ENCODE results near the gene EVX2. TPM values are rescaled to one million over a fixed set of nuclear protein-coding genes. Genes with fewer than 3 reads are reported as not detected.
A peak's percentile ranks its signal among the peaks of the same experiment; 100 is the strongest.

Gene EVX2
- polyA plus RNA-seq, 1 donor: not detected

GRCh38 chr2:176072292-176072669 is 11.5 kb downstream of the EVX2 start:
- Histone ChIP-seq H3K4me3 (ENCODE audit: low read length) (no peak overlapping the region), H3K9me3 (ENCODE audit: control insufficient read depth, low read depth, low read length) (peaks cover 4% of the 10 kb centered on the region), H3K4me1 (ENCODE audit: control insufficient read depth, insufficient read depth, low read length) (peaks cover 8% of the 10 kb centered on the region), H3K27ac (ENCODE audit: low read length) (no peak overlapping the region), H3K36me3 (ENCODE audit: control insufficient read depth, insufficient read depth, low read length) (no peaks in the 10 kb centered on the region), H3K27me3 (ENCODE audit: control insufficient read depth, insufficient read depth, low read length) (peaks cover 100% of the 10 kb centered on the region)
- WGBS (ENCODE audit: insufficient coverage, low lambda C conversion rate): 50% methylated on average over 1 of the region's 5 CpGs
- DNase-seq: no peak

GRCh38 chr2:176071330-176072291 is 12.2 kb downstream of the EVX2 start:
- no peak for DNase-seq
- no CpG with 5 or more reads among the region's 58 CpGs for WGBS (ENCODE audit: insufficient coverage, low lambda C conversion rate)
- Histone ChIP-seq H3K9me3 (ENCODE audit: control insufficient read depth, low read depth, low read length) (peaks cover 8% of the 10 kb centered on the region), H3K4me1 (ENCODE audit: control insufficient read depth, insufficient read depth, low read length) (peaks cover 12% of the 10 kb centered on the region), H3K36me3 (ENCODE audit: control insufficient read depth, insufficient read depth, low read length) (no peaks in the 10 kb centered on the region), H3K27ac (ENCODE audit: low read length) (no peak overlapping the region), H3K27me3 (ENCODE audit: control insufficient read depth, insufficient read depth, low read length) (peaks cover 100% of the 10 kb centered on the region), H3K4me3 (ENCODE audit: low read length) (no peak overlapping the region)

GRCh38 chr2:176068419-176068832 is 15.3 kb downstream of the EVX2 start:
- Histone ChIP-seq H3K4me1 (ENCODE audit: control insufficient read depth, insufficient read depth, low read length) (peaks cover 12% of the 10 kb centered on the region), H3K27ac (ENCODE audit: low read length) (no peak overlapping the region), H3K36me3 (ENCODE audit: control insufficient read depth, insufficient read depth, low read length) (no peaks in the 10 kb centered on the region), H3K9me3 (ENCODE audit: control insufficient read depth, low read depth, low read length) (peaks cover 8% of the 10 kb centered on the region), H3K4me3 (ENCODE audit: low read length) (no peak overlapping the region), H3K27me3 (ENCODE audit: control insufficient read depth, insufficient read depth, low read length) (peaks cover 92% of the 10 kb centered on the region)
- WGBS (ENCODE audit: insufficient coverage, low lambda C conversion rate): no CpG with 5 or more reads among the region's 30 CpGs
- peak in 1 of 2 donors; percentile 5 for DNase-seq

- H3K4me3 ChIP-seq (ENCODE audit: low read length): peak overlapping the region; percentile 19
- peak in 1 of 2 donors; percentile 19 for DNase-seq
- no CpG with 5 or more reads among the region's 38 CpGs for WGBS (ENCODE audit: insufficient coverage, low lambda C conversion rate)
Observed at GRCh38 chr2:176067589-176068418, 16.0 kb downstream of the EVX2 start.

GRCh38 chr2:176066645-176067588 is 16.8 kb downstream of the EVX2 start:
- peak overlapping the region; percentile 19 for H3K4me3 ChIP-seq (ENCODE audit: low read length)
- H3K27me3 ChIP-seq (ENCODE audit: control insufficient read depth, insufficient read depth, low read length): peaks cover 82% of the 10 kb centered on the region
- H3K36me3 ChIP-seq (ENCODE audit: control insufficient read depth, insufficient read depth, low read length): no peaks in the 10 kb centered on the region
- peaks cover 8% of the 10 kb centered on the region for H3K9me3 ChIP-seq (ENCODE audit: control insufficient read depth, low read depth, low read length)
- 5% methylated on average over 4 of the region's 56 CpGs for WGBS (ENCODE audit: insufficient coverage, low lambda C conversion rate)
- H3K4me1 ChIP-seq (ENCODE audit: control insufficient read depth, insufficient read depth, low read length): peaks cover 12% of the 10 kb centered on the region
- H3K27ac ChIP-seq (ENCODE audit: low read length): no peak overlapping the region
- DNase-seq: peak in 1 of 2 donors; percentile 10

More at GRCh38 chr2:176067589-176068418, 16.0 kb downstream of the EVX2 start:
- Histone ChIP-seq H3K4me1 (ENCODE audit: control insufficient read depth, insufficient read depth, low read length) (peaks cover 12% of the 10 kb centered on the region), H3K9me3 (ENCODE audit: control insufficient read depth, low read depth, low read length) (peaks cover 8% of the 10 kb centered on the region), H3K27me3 (ENCODE audit: control insufficient read depth, insufficient read depth, low read length) (peaks cover 86% of the 10 kb centered on the region), H3K36me3 (ENCODE audit: control insufficient read depth, insufficient read depth, low read length) (no peaks in the 10 kb centered on the region), H3K27ac (ENCODE audit: low read length) (no peak overlapping the region)

GRCh38 chr2:176063958-176064357 is 19.8 kb downstream of the EVX2 start:
- WGBS (ENCODE audit: insufficient coverage, low lambda C conversion rate): no CpG with 5 or more reads among the region's 2 CpGs
- Histone ChIP-seq H3K4me1 (ENCODE audit: control insufficient read depth, insufficient read depth, low read length) (peaks cover 12% of the 10 kb centered on the region), H3K4me3 (ENCODE audit: low read length) (no peak overlapping the region), H3K9me3 (ENCODE audit: control insufficient read depth, low read depth, low read length) (peaks cover 3% of the 10 kb centered on the region), H3K36me3 (ENCODE audit: control insufficient read depth, insufficient read depth, low read length) (no peaks in the 10 kb centered on the region), H3K27ac (ENCODE audit: low read length) (no peak overlapping the region), H3K27me3 (ENCODE audit: control insufficient read depth, insufficient read depth, low read length) (peaks cover 63% of the 10 kb centered on the region)
- DNase-seq: no peak

GRCh38 chr2:176056406-176056805 is 27.4 kb downstream of the EVX2 start:
- no CpG with 5 or more reads among the region's 1 CpG for WGBS (ENCODE audit: insufficient coverage, low lambda C conversion rate)
- H3K9me3 ChIP-seq (ENCODE audit: control insufficient read depth, low read depth, low read length): no peaks in the 10 kb centered on the region
- no peak overlapping the region for H3K27ac ChIP-seq (ENCODE audit: low read length)
- H3K4me1 ChIP-seq (ENCODE audit: control insufficient read depth, insufficient read depth, low read length): no peaks in the 10 kb centered on the region
- no peaks in the 10 kb centered on the region for H3K36me3 ChIP-seq (ENCODE audit: control insufficient read depth, insufficient read depth, low read length)
- H3K27me3 ChIP-seq (ENCODE audit: control insufficient read depth, insufficient read depth, low read length): peaks cover 22% of the 10 kb centered on the region
- DNase-seq: no peak
- no peak overlapping the region for H3K4me3 ChIP-seq (ENCODE audit: low read length)

- peaks cover 6% of the 10 kb centered on the region for H3K27me3 ChIP-seq (ENCODE audit: control insufficient read depth, insufficient read depth, low read length)
- no peak overlapping the region for H3K4me3 ChIP-seq (ENCODE audit: low read length)
- no peaks in the 10 kb centered on the region for H3K4me1 ChIP-seq (ENCODE audit: control insufficient read depth, insufficient read depth, low read length)
- WGBS (ENCODE audit: insufficient coverage, low lambda C conversion rate): 65% methylated on average over 2 of the region's 3 CpGs
- H3K9me3 ChIP-seq (ENCODE audit: control insufficient read depth, low read depth, low read length): peaks cover 2% of the 10 kb centered on the region
- DNase-seq: no peak
- no peak overlapping the region for H3K27ac ChIP-seq (ENCODE audit: low read length)
- no peaks in the 10 kb centered on the region for H3K36me3 ChIP-seq (ENCODE audit: control insufficient read depth, insufficient read depth, low read length)
Observed at GRCh38 chr2:176039375-176039774, 44.4 kb downstream of the EVX2 start.

GRCh38 chr2:176038694-176039093 is 45.1 kb downstream of the EVX2 start:
- no CpG with 5 or more reads among the region's 2 CpGs for WGBS (ENCODE audit: insufficient coverage, low lambda C conversion rate)
- Histone ChIP-seq H3K4me3 (ENCODE audit: low read length) (no peak overlapping the region), H3K27ac (ENCODE audit: low read length) (no peak overlapping the region), H3K36me3 (ENCODE audit: control insufficient read depth, insufficient read depth, low read length) (no peaks in the 10 kb centered on the region), H3K27me3 (ENCODE audit: control insufficient read depth, insufficient read depth, low read length) (peaks cover 6% of the 10 kb centered on the region), H3K9me3 (ENCODE audit: control insufficient read depth, low read depth, low read length) (no peaks in the 10 kb centered on the region), H3K4me1 (ENCODE audit: control insufficient read depth, insufficient read depth, low read length) (no peaks in the 10 kb centered on the region)
- no peak for DNase-seq
